GM18520 (cell line): ENCODE data around the gene HSD17B13.

ENCODE experiments used
- ATAC-seq: cut with Tn5 transposase; IDR thresholded peaks from one replicate; pipeline ENCODE4 v1.9.1; 2021; ENCODE audit not compliant: unreplicated experiment

Gene HSD17B13

GRCh38 chr4:87270144-87270543, 52.5 kb downstream of the HSD17B13 start:
- ATAC-seq: no peak

- ATAC-seq: no peak
Observed at GRCh38 chr4:87268411-87268810, 54.3 kb downstream of the HSD17B13 start.

GRCh38 chr4:87266986-87267385, 55.7 kb downstream of the HSD17B13 start:
- no peak for ATAC-seq

- no peak for ATAC-seq
Observed at GRCh38 chr4:87262886-87263285, 59.8 kb downstream of the HSD17B13 start.

- no peak for ATAC-seq
Observed at GRCh38 chr4:87260477-87260876, 62.2 kb downstream of the HSD17B13 start.

- ATAC-seq: no peak
Observed at GRCh38 chr4:87258677-87259076, 64.0 kb downstream of the HSD17B13 start.

- no peak for ATAC-seq
Observed at GRCh38 chr4:87257523-87257922, 65.2 kb downstream of the HSD17B13 start.

- no peak for ATAC-seq
Observed at GRCh38 chr4:87255755-87256154, 66.9 kb downstream of the HSD17B13 start.
